ENCODE data around the gene MKI67.

GRCh38 chr10:128069351-128070051, 56.7 kb downstream of the MKI67 start:
- TF ChIP-seq CTCF (IDR thresholded peaks at IDR 0.05) (peak; percentile 91), REST (IDR thresholded peaks at IDR 0.05; ENCODE audit: insufficient read depth in 1 of 2, low read depth in 2 of 2, low read length in 1 of 2) (no peak), TCF7L2 (IDR thresholded peaks at IDR 0.05; ENCODE audit: low read depth, low read length) (no peak)

All from Panc1 (cell line).